GM12878 (cell line): ENCODE results near the gene CA6.
"Not testable (repeated sequence)": the region's sequence is repeated elsewhere in the genome, so short reads cannot be mapped to it uniquely, and the experiment has no call there.

ENCODE experiments used
- CTCF ChIP-seq, 3 experiments: IDR thresholded peaks in 2 of 3; conservative IDR thresholded peaks in 1 of 3; 2 replicates each; pipeline ENCODE4 v1.5.1; 2011; ENCODE audit warnings: low read depth in 3 of 3, low read length in 3 of 3, mild to moderate bottlenecking in 3 of 3, control low read depth in 2 of 3, moderate library complexity in 2 of 3, inconsistent platforms in 1 of 3, mixed read lengths in 1 of 3; ENCODE audit not compliant: control insufficient read depth in 2 of 3, insufficient read depth in 1 of 3; ENCODE audit errors: extremely low read depth in 1 of 3
- EP300 ChIP-seq, 2 experiments: fragments of 150-350 bp in 1 of 2; IDR thresholded peaks; 2 replicates each; pipeline ENCODE4 v1.6.1; 2011 to 2012; ENCODE audit warnings: low read depth in 2 of 2, low read length in 2 of 2, borderline replicate concordance in 1 of 2, improper control_type of control experiment in 1 of 2, inconsistent platforms in 1 of 2; ENCODE audit not compliant: control insufficient read depth in 1 of 2
- EZH2 ChIP-seq: IDR thresholded peaks from 2 replicates; pipeline ENCODE4 v1.6.1; 2012; ENCODE audit warnings: low read depth, mild to moderate bottlenecking, control low read depth, inconsistent platforms, low read length, borderline replicate concordance; ENCODE audit not compliant: control insufficient read depth
- MAX ChIP-seq: IDR thresholded peaks from 2 replicates; pipeline ENCODE4 v1.6.1; 2012; ENCODE audit warnings: low read depth, low read length, improper control_type of control experiment
- MTA2 ChIP-seq: fragments of 450-650 bp; IDR thresholded peaks from 2 replicates; pipeline ENCODE4 v1.6.1; 2016; ENCODE audit warnings: low read depth, mild to moderate bottlenecking, moderate library complexity
- MYC ChIP-seq: IDR thresholded peaks from 2 replicates; pipeline ENCODE4 v1.6.1; 2011; ENCODE audit warnings: mild to moderate bottlenecking, low read length, moderate library complexity, inconsistent platforms; ENCODE audit not compliant: insufficient read depth, insufficient replicate concordance, insufficient read length, severe bottlenecking
- NFIC ChIP-seq: IDR thresholded peaks from 2 replicates; pipeline ENCODE4 v1.6.1; 2012; ENCODE audit warnings: low read depth, mild to moderate bottlenecking, inconsistent platforms, low read length, moderate library complexity
- POLR2A ChIP-seq: IDR thresholded peaks from 2 replicates; pipeline ENCODE4 v1.6.1; 2011; ENCODE audit warnings: low read depth, mild to moderate bottlenecking, low read length
- POLR2AphosphoS5 ChIP-seq: IDR thresholded peaks from 2 replicates; pipeline ENCODE4 v1.6.1; 2011; ENCODE audit warnings: mild to moderate bottlenecking, low read length, inconsistent platforms
- RCOR1 ChIP-seq: conservative IDR thresholded peaks from 2 replicates; pipeline ENCODE4 v1.6.1; 2012; ENCODE audit warnings: low read depth, low read length, improper control_type of control experiment
- SP1 ChIP-seq: IDR thresholded peaks from one replicate; pipeline ENCODE4 v1.6.1; 2011; ENCODE audit warnings: low read depth, low read length
- SUZ12 ChIP-seq: fragments of 200-600 bp; sonication (generic); IDR thresholded peaks from one replicate; pipeline ENCODE4 v1.6.1; 2018; ENCODE audit warnings: antibody characterized with exemption, mild to moderate bottlenecking; ENCODE audit not compliant: unreplicated experiment
- YY1 ChIP-seq: IDR thresholded peaks from 2 replicates; pipeline ENCODE4 v1.6.1; 2011; ENCODE audit warnings: low read depth, mild to moderate bottlenecking, low read length

GRCh38 chr1:8993962-8994675 lies 48.5 kb downstream of the CA6 start:
- TF ChIP-seq CTCF (IDR thresholded peaks at IDR 0.05 in 2 of 3, conservative IDR thresholded peaks at IDR 0.05 in 1 of 3; ENCODE audit: control insufficient read depth in 2 of 3, extremely low read depth in 1 of 3, insufficient read depth in 1 of 3, low read depth in 3 of 3, low read length in 3 of 3); EP300 (IDR thresholded peaks at IDR 0.05; ENCODE audit: borderline replicate concordance in 1 of 2, control insufficient read depth in 1 of 2, low read depth in 2 of 2, low read length in 2 of 2); SP1; POLR2AphosphoS5; SUZ12; POLR2A; NFIC; RCOR1; YY1; MYC; EZH2; MTA2; MAX: not testable (repeated sequence)
